CD4-positive, alpha-beta T cell treated with Interleukin-10 for 1 hour (primary cell): ENCODE data around the gene RIC1.
"Not testable (repeated sequence)": the region's sequence is repeated elsewhere in the genome, so short reads cannot be mapped to it uniquely, and the experiment has no call there.

ENCODE experiments used
- DNase-seq: peaks from one replicate; pipeline ENCODE4 v3.0.0-alpha.2; 2020

Gene RIC1

DNA sequence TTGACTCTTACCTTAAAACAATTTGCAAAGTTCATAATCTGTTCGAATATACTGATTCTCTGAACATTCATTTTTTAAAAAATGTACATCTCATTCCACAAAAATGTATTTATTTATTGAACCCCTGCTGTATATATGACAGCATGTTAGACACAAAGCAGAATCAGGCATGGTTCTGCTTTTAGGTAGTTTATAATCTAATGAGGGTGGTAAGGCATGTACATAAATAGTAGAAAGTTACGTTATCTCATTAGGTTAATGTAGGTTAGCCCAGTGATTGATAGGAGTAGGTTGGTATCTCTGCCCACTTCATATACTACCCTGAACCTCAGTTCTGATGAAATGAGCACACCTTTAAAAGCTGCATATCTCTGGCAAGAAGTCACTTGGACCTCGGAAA, 114.2 kb downstream of the RIC1 start:
- DNase-seq, result no peak

DNA sequence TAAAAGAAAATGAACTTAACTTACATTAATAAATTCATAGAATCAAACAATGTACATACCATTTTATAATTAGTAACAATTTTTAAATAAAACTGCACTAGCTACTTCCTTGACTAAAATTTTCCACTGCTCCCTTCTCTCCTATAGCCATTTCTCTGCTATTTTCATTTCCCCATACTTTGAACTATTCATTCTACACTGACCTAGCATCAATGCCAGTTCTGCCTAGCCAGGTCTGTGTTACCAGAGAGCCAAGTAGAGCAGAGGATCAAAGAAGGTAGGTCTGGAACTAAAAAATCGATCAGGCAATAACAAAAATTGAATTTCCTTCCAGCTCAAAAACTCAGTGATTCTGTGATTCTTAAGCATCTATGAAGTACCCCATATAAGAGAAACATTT, 119.5 kb downstream of the RIC1 start:
- no peak for DNase-seq

DNA sequence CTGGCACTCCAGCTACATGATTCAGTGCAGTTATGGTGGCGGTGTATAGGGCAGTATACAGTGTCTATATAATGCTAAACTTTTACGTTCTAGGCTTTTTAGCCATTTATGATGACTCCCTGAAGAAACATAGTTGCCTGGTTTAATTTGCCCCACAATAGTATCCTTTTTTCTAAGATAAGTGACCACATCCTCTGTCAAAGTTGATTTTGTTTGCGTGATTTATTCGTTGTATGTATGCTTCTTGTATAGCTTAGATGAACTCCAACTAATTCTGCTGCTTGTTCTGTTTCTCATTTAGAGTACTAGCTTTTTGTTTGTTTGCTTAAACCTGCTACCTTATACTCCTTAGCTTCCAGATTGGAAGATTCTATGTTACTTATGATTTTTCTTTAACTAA, 120.4 kb downstream of the RIC1 start:
- no peak for DNase-seq

DNA sequence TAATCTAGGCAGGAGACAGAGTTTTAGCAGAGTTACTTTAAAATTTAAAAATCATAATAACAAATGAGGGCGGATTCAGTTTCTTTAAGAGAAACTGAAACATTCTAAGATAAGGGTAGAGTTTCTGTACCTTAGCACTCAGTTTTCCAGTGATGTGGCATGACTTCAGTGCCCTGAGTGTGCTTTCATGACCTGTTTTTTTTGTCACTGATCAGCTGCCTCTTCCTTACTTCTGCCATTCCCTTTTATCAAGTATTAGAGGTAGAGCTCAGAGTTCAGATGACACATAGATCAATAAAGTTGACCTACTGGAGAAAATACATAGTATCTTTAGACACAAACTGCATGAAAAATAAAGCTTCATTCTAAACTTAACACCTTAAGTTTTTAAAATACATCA, 121.7 kb downstream of the RIC1 start:
- no peak for DNase-seq

DNA sequence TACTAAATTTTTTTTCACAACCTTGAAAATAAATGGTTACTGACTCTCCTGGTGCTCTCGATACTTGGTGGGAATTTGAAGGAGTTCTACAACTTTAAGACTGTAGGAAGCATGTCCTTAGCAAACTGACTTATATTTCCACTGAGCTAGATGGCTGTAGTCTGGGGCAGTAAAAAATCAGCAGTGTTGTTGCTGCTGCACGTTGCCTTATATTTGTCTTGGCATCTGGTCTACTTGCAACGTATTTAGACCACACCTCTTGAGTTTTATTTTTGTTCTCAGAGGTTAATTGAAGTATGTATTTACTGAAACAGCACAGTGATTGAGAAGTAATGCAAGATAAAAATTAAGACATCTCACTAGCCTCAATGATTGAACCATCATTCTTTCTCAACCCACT, 127.7 kb downstream of the RIC1 start:
- DNase-seq, result no peak

DNA sequence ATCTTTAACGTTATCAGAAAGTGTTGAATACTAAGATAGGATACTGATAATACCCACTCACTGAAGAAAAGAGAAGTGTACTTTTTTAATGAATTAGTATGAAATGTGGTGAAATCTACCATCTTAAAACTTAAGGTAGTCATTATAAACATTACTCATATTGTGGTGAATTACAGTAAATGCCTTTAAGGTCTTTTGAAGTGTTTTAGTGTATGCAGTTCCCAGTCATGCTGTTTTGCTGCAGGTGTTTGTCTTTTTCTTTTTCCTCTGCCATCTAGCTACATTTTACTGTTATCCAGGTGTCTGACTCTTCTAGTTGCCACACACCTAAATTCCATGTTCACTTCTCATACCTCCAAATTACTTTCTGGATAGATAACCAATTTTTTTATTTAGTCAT, 131.4 kb downstream of the RIC1 start:
- no peak for DNase-seq

DNA sequence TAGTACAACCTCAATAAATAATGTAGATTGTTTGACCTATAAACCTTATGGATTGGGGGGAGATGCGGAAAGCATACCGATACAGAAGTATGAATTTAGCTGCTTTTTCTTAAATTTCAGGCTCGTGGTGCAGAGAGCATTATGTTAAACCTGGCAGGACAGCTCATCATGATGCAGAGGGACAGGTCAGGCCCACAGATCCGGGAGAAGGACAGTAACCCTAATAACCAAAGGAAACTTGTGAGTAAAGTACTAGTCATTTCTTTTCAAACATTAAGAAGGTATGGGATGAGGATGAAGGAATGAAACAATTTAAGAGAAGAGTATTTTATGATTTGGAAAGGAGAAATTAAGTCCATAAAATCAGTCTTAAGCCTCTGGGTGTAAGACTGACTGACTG, 133.5 kb downstream of the RIC1 start:
- no peak for DNase-seq

DNA sequence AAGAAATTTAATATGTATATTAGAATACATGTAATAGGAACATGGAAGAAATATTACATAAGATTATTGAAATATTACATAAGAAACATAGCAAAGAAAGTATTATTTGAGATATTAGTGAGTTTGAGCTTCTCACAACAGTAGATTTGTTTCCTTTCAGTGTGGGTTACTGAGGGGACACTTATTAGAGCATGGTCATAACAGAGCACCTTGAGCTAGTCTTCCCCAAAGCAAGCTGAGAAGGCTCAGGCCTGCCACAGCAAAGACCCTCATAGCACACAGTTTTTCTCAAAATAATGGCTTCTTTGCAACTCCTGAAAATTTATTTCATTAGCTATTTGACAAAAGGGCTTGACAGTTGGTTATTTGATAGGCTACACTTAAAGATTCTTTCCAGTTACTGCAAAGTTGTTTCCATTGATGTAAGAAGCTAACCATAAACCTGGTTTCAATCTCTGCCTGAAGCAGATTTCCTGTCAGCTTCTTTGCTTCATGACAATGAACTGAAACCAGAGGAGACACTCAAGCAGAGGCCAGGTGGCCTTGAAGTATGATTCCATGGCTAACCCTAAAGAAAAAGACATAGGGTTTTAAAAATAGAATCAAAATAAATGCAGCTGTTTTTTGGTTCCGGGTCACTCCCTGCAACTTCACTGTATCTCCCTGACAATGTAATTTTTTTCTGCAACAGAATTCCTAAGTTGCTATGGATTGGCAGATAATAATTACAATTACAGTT, 135.4 kb downstream of the RIC1 start:
- DNase-seq, result no peak

DNA sequence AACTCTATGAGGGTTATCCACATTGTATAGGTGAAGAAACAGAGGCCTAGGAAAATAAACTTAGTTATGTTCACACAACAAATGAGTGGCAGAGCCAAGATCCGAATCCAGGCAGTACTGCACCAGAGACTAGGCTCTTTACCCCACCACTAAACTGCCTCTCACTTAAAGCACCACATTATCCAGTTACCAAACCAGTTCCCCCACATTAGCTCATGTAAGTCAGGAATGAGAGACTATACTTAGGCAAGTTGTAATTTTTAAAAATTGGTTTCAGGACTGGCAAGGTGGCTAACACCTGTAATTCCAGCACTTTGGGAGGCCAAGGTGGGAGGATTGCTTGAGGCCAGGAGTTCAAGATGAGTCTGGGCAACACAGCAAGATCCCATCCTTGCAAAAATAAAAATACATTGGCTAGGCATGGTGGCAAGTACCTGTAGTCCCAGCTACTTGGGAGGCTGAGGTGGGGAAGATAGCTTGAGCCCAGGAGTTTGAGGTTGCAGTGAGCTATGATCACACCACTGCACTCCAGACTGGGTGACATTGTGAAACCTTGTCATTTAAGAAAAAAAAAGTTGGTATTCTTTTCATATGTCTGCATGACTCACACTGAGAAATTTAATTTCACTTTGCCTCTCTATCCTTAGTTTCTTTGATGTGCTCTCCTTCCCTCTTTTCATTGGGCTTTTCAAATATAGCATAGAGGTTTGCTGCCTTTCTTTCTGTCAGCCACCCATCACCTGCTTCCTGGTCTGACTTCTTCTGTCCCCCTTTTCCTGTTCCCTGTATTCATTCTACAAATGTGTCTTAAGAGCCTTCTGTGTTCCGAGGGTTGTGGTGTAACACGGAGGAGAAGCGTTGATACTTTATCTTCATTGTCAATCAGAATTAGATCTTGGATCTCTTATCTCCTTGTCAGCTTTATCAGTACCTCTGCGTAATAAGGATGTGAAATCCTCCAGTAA, 139.3 kb downstream of the RIC1 start:
- no peak for DNase-seq

DNA sequence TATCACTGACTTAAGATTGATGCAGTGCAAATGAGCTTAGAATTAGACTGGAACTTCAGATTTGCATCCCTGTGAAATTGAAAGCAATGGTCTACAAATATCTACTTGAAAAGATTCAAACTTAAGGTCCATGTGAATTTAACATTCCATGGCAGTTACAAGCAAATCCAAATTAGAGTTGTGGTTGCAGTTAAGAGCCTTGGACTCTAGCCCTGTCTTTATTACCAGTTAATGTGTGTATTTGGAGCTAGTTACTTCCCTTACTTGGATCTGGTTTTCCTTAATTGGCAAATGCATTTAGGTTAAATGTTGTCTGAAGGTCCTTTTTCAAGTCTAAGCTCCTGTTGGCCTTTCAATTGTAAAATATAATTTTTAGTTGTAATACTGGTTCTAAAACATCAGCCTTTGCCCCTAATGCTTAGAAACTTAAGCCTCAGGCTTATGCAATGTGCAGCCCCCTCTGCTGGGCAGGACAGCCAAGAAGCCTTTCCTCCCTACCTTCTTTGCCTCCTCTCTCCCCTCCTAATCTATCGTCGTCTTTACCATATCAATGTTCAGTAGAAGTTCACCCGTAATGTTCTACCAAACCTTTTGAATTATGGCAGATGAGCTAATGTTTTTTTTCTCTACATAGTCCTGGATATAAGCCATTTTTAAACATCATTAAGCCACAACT, 144.6 kb downstream of the RIC1 start:
- no peak for DNase-seq

DNA sequence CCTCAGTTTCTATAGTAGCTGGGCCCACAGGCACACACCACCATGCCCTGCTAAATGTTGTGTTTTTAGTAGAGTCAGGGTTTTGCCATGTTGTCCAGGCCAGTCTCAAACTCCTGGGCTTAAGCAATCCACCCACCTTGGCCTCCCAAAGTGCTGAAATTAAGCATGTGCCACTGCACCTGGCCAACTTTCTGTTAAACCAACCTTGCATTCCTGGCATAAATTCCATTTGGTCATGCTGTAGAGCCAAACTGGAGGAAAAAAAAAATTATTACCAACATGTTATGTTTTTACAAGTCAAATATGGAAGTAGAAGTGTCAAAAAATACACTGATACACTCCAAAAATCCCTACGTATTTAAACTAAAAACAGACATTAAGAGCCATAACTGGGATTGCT, 149.9 kb downstream of the RIC1 start:
- no peak for DNase-seq

DNA sequence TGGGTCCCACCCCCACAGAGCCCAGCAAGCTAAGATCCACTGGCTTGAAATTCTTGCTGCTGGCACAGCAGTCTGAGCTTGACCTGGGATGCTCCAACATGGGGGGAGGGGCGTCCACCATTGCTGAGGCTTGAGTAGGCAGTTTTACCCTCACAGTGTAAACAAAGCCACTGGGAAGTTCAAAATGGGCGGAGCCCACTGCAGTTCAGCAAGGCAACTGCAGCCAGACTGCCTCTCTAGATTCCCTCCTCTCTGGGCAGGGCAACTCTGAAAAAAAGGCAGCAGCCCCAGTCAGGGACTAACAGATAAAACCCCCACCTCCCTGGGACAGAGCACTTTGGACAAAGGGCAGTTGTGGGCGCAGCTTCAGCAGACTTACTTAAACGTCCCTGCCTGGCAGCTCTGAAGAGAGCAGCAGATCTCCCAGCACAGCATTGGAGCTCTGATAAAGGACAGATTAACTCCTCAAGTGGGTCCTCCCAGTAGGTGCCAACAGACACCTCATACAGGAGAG, 150.9 kb downstream of the RIC1 start:
- not testable (repeated sequence) for DNase-seq

DNA sequence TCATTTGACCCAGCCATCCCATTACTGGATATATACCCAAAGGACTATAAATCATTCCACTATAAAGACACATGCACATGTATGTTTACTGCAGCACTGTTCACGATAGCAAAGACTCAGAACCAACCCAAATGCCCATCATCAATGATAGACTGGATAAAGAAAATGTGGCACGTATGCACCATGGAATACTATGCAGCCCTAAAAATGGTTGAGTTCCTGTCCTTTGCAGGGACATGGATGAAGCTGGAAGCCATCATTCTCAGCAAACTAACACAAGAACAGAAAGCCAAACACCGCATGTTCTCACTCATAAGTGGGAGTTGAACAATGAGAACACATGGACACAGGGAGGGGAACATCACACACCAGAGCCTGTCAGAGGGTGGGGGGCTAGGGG, 154.5 kb downstream of the RIC1 start:
- not testable (repeated sequence) for DNase-seq

DNA sequence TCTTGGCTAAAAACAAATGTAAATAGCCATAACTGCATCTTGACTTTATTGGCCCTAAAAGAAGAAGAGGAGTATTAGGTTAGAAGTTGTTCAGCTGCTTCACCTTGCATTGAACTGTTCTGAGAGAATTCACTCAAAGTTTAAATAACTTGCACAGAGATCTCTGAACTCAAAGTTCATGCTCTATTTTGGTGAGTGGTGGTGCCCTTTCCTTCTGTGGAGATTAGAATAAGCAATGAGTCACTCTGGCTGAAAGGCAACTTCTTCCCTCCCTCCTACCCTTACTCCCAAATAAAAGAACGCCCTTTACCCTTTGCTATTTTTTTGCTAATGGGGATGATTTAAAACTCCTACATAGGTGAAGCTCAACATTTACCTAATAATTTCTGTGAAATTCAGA, 155.1 kb downstream of the RIC1 start:
- no peak for DNase-seq

DNA sequence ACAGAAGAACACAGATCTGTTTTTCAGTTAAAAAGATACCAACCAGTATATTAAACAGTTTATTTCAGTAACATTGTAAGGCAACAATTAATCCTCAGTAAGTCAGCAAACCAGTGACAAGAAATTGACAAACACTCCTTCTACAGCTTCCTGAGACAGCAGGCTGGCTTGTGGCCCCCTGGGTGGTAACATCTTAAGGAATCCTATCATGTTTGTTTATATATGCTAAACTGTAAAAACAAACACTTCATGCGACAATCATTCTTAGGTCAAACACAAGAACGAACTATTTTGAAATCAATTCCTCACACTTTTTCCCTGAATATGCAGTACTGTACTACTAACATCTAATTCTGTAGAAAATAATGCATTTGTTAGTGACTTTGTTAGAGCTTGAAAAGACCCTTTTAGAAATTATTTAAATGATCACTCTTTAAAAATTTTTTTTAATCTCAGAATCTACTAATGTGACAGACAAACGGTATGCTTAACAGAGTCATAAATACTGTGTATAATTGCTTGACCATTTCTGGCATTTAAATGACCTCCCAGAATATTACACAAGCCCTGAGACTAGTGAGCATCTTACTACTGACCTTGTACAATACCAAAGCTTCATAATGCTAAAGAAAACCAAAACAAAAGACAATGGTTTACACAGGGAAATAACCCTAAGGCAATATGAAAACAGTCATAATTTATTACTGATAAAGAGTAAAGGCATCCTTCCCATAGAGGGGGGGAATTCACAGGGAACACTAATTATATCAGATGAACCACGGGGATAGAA, 155.8 kb downstream of the RIC1 start:
- no peak for DNase-seq

DNA sequence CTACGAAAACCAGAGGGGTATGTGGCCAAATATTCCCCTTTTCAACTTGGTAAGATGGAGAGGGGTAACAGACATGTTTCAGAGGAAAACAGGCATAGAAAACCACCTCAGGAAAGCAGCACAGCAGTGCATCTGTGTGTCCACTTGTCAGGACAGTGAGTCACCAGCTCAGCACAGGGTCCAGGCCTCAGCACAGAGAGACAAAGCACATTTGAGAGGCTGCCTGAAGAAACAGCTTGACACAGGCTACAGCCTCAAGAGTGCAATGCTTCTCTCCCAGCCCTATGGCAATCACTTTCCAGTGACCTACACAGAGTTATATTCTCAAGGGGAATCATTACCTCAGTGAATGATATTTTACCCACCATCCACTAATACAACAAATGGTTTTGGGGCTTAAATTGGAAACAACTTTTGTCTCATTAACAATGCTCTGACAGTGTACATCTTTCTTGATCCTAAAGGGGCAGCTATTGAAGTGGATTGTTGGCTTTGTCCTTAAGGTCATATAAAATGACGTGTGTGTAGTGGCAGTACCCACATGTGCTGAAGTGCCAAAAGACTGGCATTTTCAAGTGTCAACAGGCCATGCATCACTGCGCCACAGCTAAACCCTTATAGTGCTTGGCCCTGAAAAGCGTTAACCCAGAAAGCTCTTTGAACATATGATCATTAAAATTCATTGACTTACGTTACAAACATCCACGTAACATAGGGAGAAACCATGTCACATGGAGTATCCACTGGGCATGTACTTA, 157.6 kb downstream of the RIC1 start:
- no peak for DNase-seq

DNA sequence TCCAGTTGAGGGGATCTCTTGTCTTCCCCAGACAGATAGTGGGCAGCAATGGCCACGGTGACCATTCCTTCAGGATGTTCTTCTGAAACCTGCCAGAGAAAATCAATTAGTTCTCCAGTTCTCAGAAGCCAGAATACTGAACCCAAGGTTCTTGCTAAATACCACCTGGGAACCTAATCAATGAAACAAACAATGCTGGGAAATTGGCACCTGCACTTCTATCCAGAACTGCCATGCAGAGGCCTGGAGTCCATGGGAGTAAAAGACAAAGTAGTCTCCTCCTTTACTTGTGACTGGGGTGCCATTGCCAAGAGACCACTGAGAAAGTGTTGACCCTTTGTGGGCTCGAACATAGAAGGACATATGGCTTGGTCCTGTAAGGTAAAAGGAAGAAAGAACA, 158.3 kb downstream of the RIC1 start:
- no peak for DNase-seq

DNA sequence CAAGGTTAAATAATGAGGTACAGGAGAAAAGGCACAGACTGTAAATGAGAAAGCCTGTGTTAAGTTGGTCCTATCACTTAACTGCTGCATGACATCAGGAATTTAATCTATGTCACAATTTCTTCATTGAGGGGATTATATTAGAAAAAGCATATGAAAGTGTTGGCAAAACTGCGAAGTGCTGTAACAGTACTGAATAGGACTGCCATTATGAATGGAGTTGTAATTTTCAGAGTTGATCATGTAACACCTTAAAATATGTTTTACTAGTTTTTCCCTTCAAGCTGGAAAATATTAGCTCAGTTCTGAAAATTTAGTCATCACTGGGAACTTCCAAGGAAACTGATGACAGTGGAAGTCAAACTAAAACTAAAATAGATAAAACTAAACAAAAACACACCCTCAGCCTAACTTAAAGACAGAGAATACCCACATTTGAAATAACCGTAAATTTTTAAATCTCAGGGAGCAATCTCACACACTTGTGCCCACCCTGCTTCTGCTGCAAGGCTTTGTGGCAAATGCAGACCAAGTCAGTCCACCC, 158.9 kb downstream of the RIC1 start:
- DNase-seq, result no peak

DNA sequence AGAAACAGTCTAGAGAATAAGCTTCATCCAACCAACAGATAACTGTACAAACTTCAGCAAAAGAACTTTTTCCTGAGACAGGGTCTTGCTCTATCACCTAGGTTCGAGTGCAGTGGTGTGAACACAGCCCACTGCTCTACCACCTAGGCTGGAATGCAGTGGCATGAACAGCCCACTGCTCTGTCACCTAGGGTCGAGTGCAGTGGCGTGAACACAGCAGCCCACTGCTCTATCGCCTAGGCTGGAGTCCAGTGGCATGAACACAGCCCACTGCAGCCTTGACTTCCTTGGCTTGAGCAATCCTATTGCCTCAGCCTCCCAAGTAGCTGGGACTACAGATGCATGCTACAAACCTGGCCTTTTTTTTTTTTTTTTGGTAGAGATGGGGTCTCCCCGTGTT, 160.6 kb downstream of the RIC1 start:
- no peak for DNase-seq

DNA sequence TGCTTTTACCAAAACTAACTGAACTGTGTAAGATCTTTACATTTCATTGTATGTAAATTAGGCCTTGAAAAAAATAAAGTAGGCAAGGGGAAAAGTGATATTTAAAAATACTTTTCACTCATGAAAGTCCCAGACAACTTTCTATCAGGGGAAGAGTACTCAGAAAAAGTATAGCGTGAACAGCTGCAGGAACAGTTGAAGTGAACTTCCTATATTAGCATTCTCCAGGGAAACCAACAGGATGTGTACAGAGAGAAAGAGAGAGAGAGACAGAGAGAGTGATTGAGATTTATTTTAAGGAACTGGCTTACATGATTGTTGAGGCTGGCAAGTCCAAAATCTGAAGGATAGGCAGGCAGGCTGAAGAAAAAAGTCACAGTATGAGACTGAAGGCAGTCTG, 162.0 kb downstream of the RIC1 start:
- no peak for DNase-seq

DNA sequence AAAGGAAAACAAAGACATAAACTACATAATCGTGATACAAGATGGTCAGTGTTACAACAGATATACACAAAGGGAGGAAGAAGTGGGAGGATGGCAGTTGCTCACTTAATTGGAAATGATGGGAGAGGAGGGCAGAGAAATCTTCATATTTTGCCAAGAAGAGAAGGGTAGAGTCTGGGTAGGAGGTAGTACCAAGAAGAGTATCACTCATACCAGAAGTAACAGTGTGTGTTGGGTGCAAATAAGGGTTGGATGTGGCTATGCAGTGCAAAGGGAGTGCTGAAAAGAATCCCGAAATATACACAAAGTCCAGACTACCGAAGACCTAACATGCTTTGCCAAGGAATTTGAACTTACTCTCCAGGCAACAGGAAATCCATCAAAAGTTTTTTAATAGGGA, 163.0 kb downstream of the RIC1 start:
- no peak for DNase-seq

DNA sequence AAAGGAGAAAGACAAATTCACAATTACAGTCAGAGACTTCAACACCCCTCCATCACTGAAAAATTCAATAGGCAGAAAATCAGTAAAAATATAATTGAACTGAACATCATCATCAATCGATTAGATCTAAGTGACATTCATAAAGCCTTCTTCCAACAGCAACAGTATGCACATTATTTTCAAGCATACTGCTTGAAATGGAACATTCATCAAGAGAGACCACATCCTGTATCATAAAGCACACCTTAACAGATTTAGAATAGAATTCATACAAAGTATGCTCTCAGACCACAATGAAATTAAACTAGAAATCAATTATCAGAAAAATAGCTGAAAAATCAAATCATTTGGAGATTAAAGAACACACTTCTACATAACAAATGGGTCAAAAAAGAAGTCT, 164.9 kb downstream of the RIC1 start:
- no peak for DNase-seq
